HCT116 (cell line): ENCODE results near the gene NLRC4. TPM values are rescaled to one million over a fixed set of nuclear protein-coding genes. Genes with fewer than 3 reads are reported as not detected.

Experiments
- ATAC-seq: fragments of 200-7000 bp; cut with Tn5 transposase; 2 replicates; pipeline ENCODE4 v1.9.1; 2020; ENCODE audit warnings: mild to moderate bottlenecking, moderate library complexity
- BruUV-seq: library from RNA; stranded (reverse); fragments of 400-500 nt; replicated peaks from 2 replicates; lab custom pipeline; 2021; lab: Mats Ljungman, UMichigan
- CTCF ChIA-PET: fragments of 300-600 bp; sonication (Branson Sonifier 250); formaldehyde crosslinking; loops from one replicate; lab custom pipeline; 2021; ENCODE audit warnings: antibody characterized with exemption; lab: Charles Lee
- POLR2A ChIA-PET: fragments of 300-600, 350-600 bp; sonication (Branson Sonifier 250); formaldehyde crosslinking; loops from one replicate; lab custom pipeline; 2021; ENCODE audit warnings: antibody characterized with exemption; lab: Charles Lee
- RAD21 ChIA-PET, 2 experiments: fragments of 300-600 bp; sonication (Branson Sonifier 250); formaldehyde crosslinking; loops; one replicate each; lab custom pipeline; 2023; ENCODE audit warnings: low total read pairs in 2 of 2; ENCODE audit not compliant: uncharacterized antibody in 2 of 2, unreplicated experiment in 2 of 2, low non-redundant PET in 1 of 2; lab: Charles Lee
- DNase-seq: peaks from one replicate; pipeline ENCODE4 v3.0.0-alpha.2; 2010; ENCODE audit warnings: low read depth, low spot score
- H2AFZ ChIP-seq: fragments of 200-600 bp; shearing (Covaris generic), sonication (generic); 2 replicates; pipeline ENCODE4 v1.6.1; 2017; ENCODE audit warnings: low read depth, mixed run types, mixed read lengths, antibody characterized with exemption, low read length; ENCODE audit not compliant: poor library complexity, severe bottlenecking
- H3K27ac ChIP-seq: 2 replicates; pipeline ENCODE4 v1.5.1; 2012; ENCODE audit warnings: low read depth, low read length
- H3K27me3 ChIP-seq: fragments of 200-600 bp; sonication (generic); 2 replicates; pipeline ENCODE4 v1.6.1; 2016; ENCODE audit warnings: mixed run types, low read length, mixed read lengths; ENCODE audit not compliant: insufficient read depth
- H3K36me3 ChIP-seq, 2 experiments: fragments of 200-500 bp in 1 of 2; fragments of 200-600 bp in 1 of 2; sonication (Bioruptor generic) in 1 of 2; sonication (generic) in 1 of 2; 2 replicates each; pipeline versions ENCODE4 v1.5.1 to v1.6.1; 2014 to 2016; ENCODE audit warnings: low read length in 2 of 2, inconsistent platforms in 1 of 2, mixed read lengths in 1 of 2, mixed run types in 1 of 2; ENCODE audit not compliant: insufficient read depth in 2 of 2, control insufficient read depth in 1 of 2
- H3K4me1 ChIP-seq, 2 experiments: fragments of 200-600 bp in 1 of 2; sonication (generic) in 1 of 2; 2 replicates each; pipeline versions ENCODE4 v1.5.1 to v1.6.1; 2012 to 2017; ENCODE audit warnings: low read length in 2 of 2, inconsistent platforms in 1 of 2, mild to moderate bottlenecking in 1 of 2, mixed read lengths in 1 of 2, mixed run types in 1 of 2, moderate library complexity in 1 of 2; ENCODE audit not compliant: insufficient read depth in 2 of 2, control insufficient read depth in 1 of 2
- H3K4me2 ChIP-seq: fragments of 200-600 bp; sonication (generic); 2 replicates; pipeline ENCODE4 v1.6.1; 2017; ENCODE audit warnings: mixed run types, low read length, mixed read lengths
- H3K4me3 ChIP-seq, 2 experiments: fragments of 200-600 bp in 1 of 2; sonication (generic) in 1 of 2; replicated peaks in 1 of 2; 2 replicates each; pipeline ENCODE4 v1.5.1; 2011 to 2016; ENCODE audit warnings: low read length in 2 of 2, control low read depth in 1 of 2, low read depth in 1 of 2, mild to moderate bottlenecking in 1 of 2, mixed read lengths in 1 of 2, mixed run types in 1 of 2
- H3K79me2 ChIP-seq: fragments of 200-600 bp; sonication (generic); 2 replicates; pipeline ENCODE4 v1.6.1; 2017; ENCODE audit warnings: mild to moderate bottlenecking, mixed run types, low read length, moderate library complexity, mixed read lengths; ENCODE audit not compliant: insufficient read depth
- H3K9ac ChIP-seq: fragments of 200-600 bp; sonication (generic); 2 replicates; pipeline ENCODE4 v1.6.1; 2016; ENCODE audit warnings: low read length, mixed read lengths
- H3K9me2 ChIP-seq: fragments of 200-600 bp; sonication (generic), shearing (Covaris generic); 2 replicates; pipeline ENCODE4 v1.6.1; 2017; ENCODE audit warnings: mixed run types, mild to moderate bottlenecking, moderate library complexity; ENCODE audit not compliant: insufficient read depth
- H3K9me3 ChIP-seq, 2 experiments: fragments of 200-500 bp in 1 of 2; fragments of 200-600 bp in 1 of 2; sonication (Bioruptor generic) in 1 of 2; sonication (generic) in 1 of 2; 2 replicates each; pipeline ENCODE4 v1.6.1; 2014 to 2017; ENCODE audit warnings: low read length in 2 of 2, mixed read lengths in 2 of 2, inconsistent platforms in 1 of 2, low read depth in 1 of 2, mild to moderate bottlenecking in 1 of 2, mixed run types in 1 of 2, moderate library complexity in 1 of 2; ENCODE audit not compliant: control insufficient read depth in 1 of 2, insufficient read depth in 1 of 2
- H4K20me1 ChIP-seq: fragments of 200-600 bp; sonication (generic), shearing (Covaris generic); 2 replicates; pipeline ENCODE4 v1.6.1; 2017; ENCODE audit warnings: mixed run types, mild to moderate bottlenecking, moderate library complexity; ENCODE audit not compliant: insufficient read depth
- CEBPB ChIP-seq: IDR thresholded peaks from 2 replicates; pipeline ENCODE4 v1.6.1; 2012; ENCODE audit warnings: low read depth
- CTCF ChIP-seq, 3 experiments: fragments of 200-600 bp in 1 of 3; sonication (generic) in 1 of 3; IDR thresholded peaks in 2 of 3; conservative IDR thresholded peaks in 1 of 3; 2 replicates each; pipeline ENCODE4 v1.5.1; 2012 to 2017; ENCODE audit warnings: low read depth in 2 of 3, low read length in 2 of 3, antibody characterized with exemption in 1 of 3, borderline replicate concordance in 1 of 3, control low read depth in 1 of 3, mild to moderate bottlenecking in 1 of 3, mixed read lengths in 1 of 3, mixed run types in 1 of 3, moderate library complexity in 1 of 3; ENCODE audit not compliant: insufficient read depth in 1 of 3
- MAX ChIP-seq: IDR thresholded peaks from 2 replicates; pipeline ENCODE4 v1.6.1; 2012
- POLR2A ChIP-seq: IDR thresholded peaks from 2 replicates; pipeline ENCODE4 v1.7.0; 2011; ENCODE audit warnings: borderline replicate concordance; ENCODE audit not compliant: insufficient read depth, insufficient read length; ENCODE audit errors: extremely low read depth
- POLR2AphosphoS5 ChIP-seq: IDR thresholded peaks from 2 replicates; pipeline ENCODE4 v1.6.1; 2011; ENCODE audit warnings: mild to moderate bottlenecking, low read depth, low read length, moderate library complexity
- TCF7L2 ChIP-seq: IDR thresholded peaks from 2 replicates; pipeline ENCODE4 v1.7.0; 2011; ENCODE audit warnings: borderline replicate concordance, inconsistent platforms; ENCODE audit not compliant: insufficient read depth, insufficient read length; ENCODE audit errors: extremely low read depth
- ZNF274 ChIP-seq: fragments of 200-500 bp; sonication (Bioruptor generic); IDR thresholded peaks from 2 replicates; pipeline ENCODE4 v1.6.1; 2014; ENCODE audit warnings: mild to moderate bottlenecking, low read depth, low read length, inconsistent platforms
- intact Hi-C: fragments of 100-400 bp; cut with micrococcal nuclease; formaldehyde crosslinking; loops from 2 replicates; pipeline ENCODE4 v1.10.0; 2022
- total RNA-seq: library from RNA; stranded (reverse); gene quantifications from one replicate; pipeline ENCODE4 v1.2.1, GENCODE V29; 2021; ENCODE audit not compliant: unreplicated experiment

NLRC4 gene
- total RNA-seq, 1 experiment from 2014 or later: not detected

GRCh38 chr2:32291746-32292145 is 27.1 kb upstream of the NLRC4 start:
- ChIA-PET POLR2A (no interaction called here), RAD21 (no interaction called here), CTCF (no interaction called here)
- H3K4me1 ChIP-seq: peaks cover 3 to 9% of the 10 kb centered on the region in 2 experiments; a peak in 3 of 4 replicates
- intact Hi-C loops: no loop called here
- no peak overlapping the region for H3K4me3 ChIP-seq
- no peak for TF ChIP-seq CEBPB
- no peak for TF ChIP-seq ZNF274
- no peak for TF ChIP-seq CTCF (IDR thresholded peaks at IDR 0.05 in 2 of 3, conservative IDR thresholded peaks at IDR 0.05 in 1 of 3; ENCODE audit: borderline replicate concordance in 1 of 3, insufficient read depth in 1 of 3, low read depth in 2 of 3, low read length in 2 of 3)
- no peak for TF ChIP-seq TCF7L2
- TF ChIP-seq MAX: no peak
- no peak for TF ChIP-seq POLR2A
- ATAC-seq (no peak), DNase-seq (no peak)
- no peaks in the 10 kb centered on the region; the same call in 1 of the 2 replicates for H3K79me2 ChIP-seq
- H4K20me1 ChIP-seq: no peaks in the 10 kb centered on the region
- H3K27me3 ChIP-seq: no peaks in the 10 kb centered on the region
- H3K27ac ChIP-seq: no peak overlapping the region
- H3K9ac ChIP-seq: no peak overlapping the region
- no peak overlapping the region for H2AFZ ChIP-seq
- peaks cover 0 to 2% of the 10 kb centered on the region in 2 experiments; a peak in 2 of 4 replicates for H3K36me3 ChIP-seq
- H3K9me2 ChIP-seq: no peaks in the 10 kb centered on the region
- no peaks in the 10 kb centered on the region for H3K9me3 ChIP-seq
- no TSS peak for BruUV-seq
- H3K4me2 ChIP-seq: no peak overlapping the region

GRCh38 chr2:32290000-32290339 is 25.3 kb upstream of the NLRC4 start:
- POLR2A ChIA-PET: interaction anchor here (0.6 to 0.9 kb wide), 2 partner anchors 8 to 451 kb away, joined by 3 read pairs; no protein-coding TSS in a partner anchor
- no peak for DNase-seq

More at GRCh38 chr2:32290000-32290339, 25.3 kb upstream of the NLRC4 start:
- ChIA-PET RAD21 (no interaction called here), CTCF (no interaction called here)
- Histone ChIP-seq H2AFZ (no peak overlapping the region), H3K4me3 (no peak overlapping the region), H3K9me3 (no peaks in the 10 kb centered on the region), H3K36me3 (peaks cover 0 to 2% of the 10 kb centered on the region in 2 experiments; a peak in 2 of 4 replicates), H3K4me2 (no peak overlapping the region), H4K20me1 (no peaks in the 10 kb centered on the region), H3K27me3 (no peaks in the 10 kb centered on the region), H3K4me1 (peaks cover 3 to 9% of the 10 kb centered on the region in 2 experiments; a peak in 3 of 4 replicates), H3K27ac (no peak overlapping the region), H3K9ac (no peak overlapping the region), H3K9me2 (no peaks in the 10 kb centered on the region), H3K79me2 (no peaks in the 10 kb centered on the region; the same call in 1 of the 2 replicates)
- intact Hi-C loops: no loop called here
- no peak for TF ChIP-seq POLR2AphosphoS5
- ATAC-seq: no peak
- no TSS peak for BruUV-seq
